SK-N-SH treated with all-trans-retinoic acid at 6 μM for 48 hours (cell line): ENCODE results near the gene PRKG2.

ENCODE experiments used
- BACH2 ChIP-seq: fragments of 250-450 bp; sonication (Bioruptor Pico); IDR thresholded peaks from 2 replicates; pipeline ENCODE4 v1.9.0; 2021; ENCODE audit warnings: mild to moderate bottlenecking, borderline replicate concordance
- GLIS3 ChIP-seq: fragments of 250-450 bp; sonication (Bioruptor Pico); IDR thresholded peaks from 2 replicates; pipeline ENCODE4 v1.5.0; 2020; ENCODE audit warnings: mild to moderate bottlenecking, moderate library complexity
- ISL1 ChIP-seq: fragments of 250-450 bp; sonication (Bioruptor Pico); IDR thresholded peaks from 2 replicates; pipeline ENCODE4 v2.1.2; 2022; ENCODE audit warnings: mild to moderate bottlenecking, moderate library complexity
- OSR1 ChIP-seq: fragments of 250-450 bp; sonication (Bioruptor Pico); IDR thresholded peaks from 2 replicates; pipeline ENCODE4 v1.8.0; 2022; ENCODE audit warnings: moderate library complexity, mild to moderate bottlenecking, inconsistent platforms
- PPARA ChIP-seq: fragments of 250-450 bp; sonication (Bioruptor Pico); IDR thresholded peaks from 2 replicates; pipeline ENCODE4 v1.5.0; 2020; ENCODE audit warnings: mild to moderate bottlenecking, borderline replicate concordance
- RARB ChIP-seq: fragments of 250-450 bp; sonication (Bioruptor Pico); IDR thresholded peaks from 2 replicates; pipeline ENCODE4 v1.8.0; 2021; ENCODE audit warnings: mild to moderate bottlenecking, moderate library complexity
- SNAI2 ChIP-seq: fragments of 250-450 bp; sonication (Bioruptor Pico); IDR thresholded peaks from 2 replicates; pipeline ENCODE4 v1.5.0; 2020; ENCODE audit warnings: mild to moderate bottlenecking, moderate library complexity
- TSHZ2 ChIP-seq: fragments of 250-450 bp; sonication (Bioruptor Pico); IDR thresholded peaks from 2 replicates; pipeline ENCODE4 v1.5.0; 2020; ENCODE audit warnings: mild to moderate bottlenecking, moderate library complexity
- ZC3H10 ChIP-seq: fragments of 250-450 bp; sonication (Bioruptor Pico); IDR thresholded peaks from 2 replicates; pipeline ENCODE4 v1.5.1; 2021; ENCODE audit warnings: mild to moderate bottlenecking, moderate library complexity
- ZNF565 ChIP-seq: fragments of 450-650 bp; formaldehyde crosslinking; conservative IDR thresholded peaks from 2 replicates; pipeline ENCODE4 v1.5.0; 2020; ENCODE audit warnings: low read depth, mild to moderate bottlenecking, moderate library complexity
- TF ChIP-seq, protein P1 (sequence below): fragments of 250-450 bp; sonication (Bioruptor Pico); IDR thresholded peaks from 2 replicates; pipeline ENCODE4 v1.8.0; 2020; ENCODE audit warnings: mild to moderate bottlenecking, moderate library complexity, borderline replicate concordance

DNA sequence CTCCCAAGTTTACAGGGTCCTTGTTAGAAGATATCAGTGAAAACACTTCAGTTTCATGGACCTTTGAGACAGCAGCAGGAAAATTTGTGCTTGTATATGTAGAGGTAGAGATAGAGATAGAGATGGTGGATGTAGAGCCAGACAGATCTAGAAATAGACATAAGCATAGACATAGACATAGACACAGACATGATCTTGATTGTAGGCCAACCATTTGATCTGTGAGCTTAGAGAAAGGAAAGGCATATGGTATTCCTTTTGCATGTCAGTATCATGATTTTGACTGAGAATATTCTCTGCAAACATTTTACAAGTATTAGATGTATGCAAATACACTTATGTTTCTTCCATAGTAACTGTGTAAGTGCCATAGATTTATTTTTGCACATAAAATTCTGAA is 65.0 kb downstream of the PRKG2 start:
- TF ChIP-seq GLIS3 (no peak), TSHZ2 (no peak), PPARA (no peak), ISL1 (CRISPR knock-in tag) (no peak), OSR1 (CRISPR knock-in tag) (no peak), RARB (CRISPR knock-in tag) (no peak), SNAI2 (CRISPR knock-in tag) (no peak), ZNF565 (CRISPR knock-in tag) (no peak), BACH2 (CRISPR knock-in tag) (no peak), ZC3H10 (CRISPR knock-in tag) (no peak)
- TF ChIP-seq, protein P1, sequence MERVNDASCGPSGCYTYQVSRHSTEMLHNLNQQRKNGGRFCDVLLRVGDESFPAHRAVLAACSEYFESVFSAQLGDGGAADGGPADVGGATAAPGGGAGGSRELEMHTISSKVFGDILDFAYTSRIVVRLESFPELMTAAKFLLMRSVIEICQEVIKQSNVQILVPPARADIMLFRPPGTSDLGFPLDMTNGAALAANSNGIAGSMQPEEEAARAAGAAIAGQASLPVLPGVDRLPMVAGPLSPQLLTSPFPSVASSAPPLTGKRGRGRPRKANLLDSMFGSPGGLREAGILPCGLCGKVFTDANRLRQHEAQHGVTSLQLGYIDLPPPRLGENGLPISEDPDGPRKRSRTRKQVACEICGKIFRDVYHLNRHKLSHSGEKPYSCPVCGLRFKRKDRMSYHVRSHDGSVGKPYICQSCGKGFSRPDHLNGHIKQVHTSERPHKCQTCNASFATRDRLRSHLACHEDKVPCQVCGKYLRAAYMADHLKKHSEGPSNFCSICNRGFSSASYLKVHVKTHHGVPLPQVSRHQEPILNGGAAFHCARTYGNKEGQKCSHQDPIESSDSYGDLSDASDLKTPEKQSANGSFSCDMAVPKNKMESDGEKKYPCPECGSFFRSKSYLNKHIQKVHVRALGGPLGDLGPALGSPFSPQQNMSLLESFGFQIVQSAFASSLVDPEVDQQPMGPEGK, result no peak
